Smooth muscle cell (in vitro differentiated cells): ENCODE results near the gene TOM1L2. TPM values are rescaled to one million over a fixed set of nuclear protein-coding genes. Genes with fewer than 3 reads are reported as not detected.

Experiments used
- DNase-seq: peaks from one replicate; lab custom pipeline; 2025; ENCODE audit not compliant: unreplicated experiment; lab: John Stamatoyannopoulos, UW
- H2AFZ ChIP-seq: fragments of 200-600 bp; sonication (generic); 2 replicates; pipeline ENCODE4 v1.6.0; 2016; ENCODE audit warnings: antibody characterized with exemption, low read depth, mild to moderate bottlenecking
- H3F3A ChIP-seq: fragments of 200-600 bp; sonication (generic); 2 replicates; pipeline ENCODE4 v1.6.0; 2017; ENCODE audit warnings: antibody characterized with exemption, low read depth
- H3K27ac ChIP-seq: fragments of 200-600 bp; sonication (generic); 2 replicates; pipeline ENCODE4 v1.5.1; 2016; ENCODE audit warnings: low read depth, mild to moderate bottlenecking
- H3K27me3 ChIP-seq: fragments of 200-600 bp; sonication (generic); 2 replicates; pipeline ENCODE4 v1.6.1; 2016; ENCODE audit warnings: low read depth, mild to moderate bottlenecking
- H3K36me3 ChIP-seq: fragments of 200-600 bp; sonication (generic); 2 replicates; pipeline ENCODE4 v1.5.1; 2016; ENCODE audit warnings: low read depth
- H3K4me1 ChIP-seq: fragments of 200-600 bp; sonication (generic); 2 replicates; pipeline ENCODE4 v1.5.1; 2016; ENCODE audit warnings: low read depth
- H3K4me2 ChIP-seq: fragments of 200-600 bp; sonication (generic); 2 replicates; pipeline ENCODE4 v1.6.0; 2016; ENCODE audit warnings: mild to moderate bottlenecking
- H3K4me3 ChIP-seq: fragments of 200-600 bp; sonication (generic); 2 replicates; pipeline ENCODE4 v1.5.1; 2016; ENCODE audit warnings: mild to moderate bottlenecking
- H3K79me2 ChIP-seq: fragments of 200-600 bp; sonication (generic); 2 replicates; pipeline ENCODE4 v1.6.0; 2016; ENCODE audit warnings: low read depth, mild to moderate bottlenecking
- H3K9ac ChIP-seq: fragments of 200-600 bp; sonication (generic); 2 replicates; pipeline ENCODE4 v1.6.0; 2016; ENCODE audit warnings: low read depth
- H3K9me3 ChIP-seq: fragments of 200-600 bp; sonication (generic); replicated peaks from 2 replicates; pipeline ENCODE4 v1.5.1; 2016; ENCODE audit warnings: low read depth
- H4K20me1 ChIP-seq: fragments of 200-600 bp; sonication (generic); 2 replicates; pipeline ENCODE4 v1.6.0; 2016; ENCODE audit warnings: low read depth
- WGBS: methylation state at CpG from one replicate; pipeline ENCODE4 v1.1.7; 2016; ENCODE audit warnings: low lambda C conversion rate; 5-methylcytosine and 5-hydroxymethylcytosine counted together
- polyA plus RNA-seq: library from polyadenylated mRNA; unstranded; fragments of >200 nt; fragmentation: Nextera tagmentation; extraction: Ambion mirVana; gene quantifications from 2 replicates; pipeline ENCODE4 v1.2.1, GENCODE V29; 2016
- total RNA-seq: library from RNA; depleted of rRNA; stranded (reverse); fragments of >200 nt; gene quantifications from 2 replicates; pipeline ENCODE4 v1.2.3, GENCODE V29; 2014
- TF ChIP-seq, protein P1 (sequence below): fragments of 200-600 bp; sonication (generic); IDR thresholded peaks from 2 replicates; pipeline ENCODE4 v1.5.1; 2017; ENCODE audit warnings: borderline replicate concordance, mild to moderate bottlenecking, antibody characterized with exemption; ENCODE audit not compliant: insufficient read depth, poor library complexity, severe bottlenecking

Gene TOM1L2
- total and polyA plus RNA-seq, 2 experiments from 2014 or later = 20.3 to 27.0 TPM

DNA sequence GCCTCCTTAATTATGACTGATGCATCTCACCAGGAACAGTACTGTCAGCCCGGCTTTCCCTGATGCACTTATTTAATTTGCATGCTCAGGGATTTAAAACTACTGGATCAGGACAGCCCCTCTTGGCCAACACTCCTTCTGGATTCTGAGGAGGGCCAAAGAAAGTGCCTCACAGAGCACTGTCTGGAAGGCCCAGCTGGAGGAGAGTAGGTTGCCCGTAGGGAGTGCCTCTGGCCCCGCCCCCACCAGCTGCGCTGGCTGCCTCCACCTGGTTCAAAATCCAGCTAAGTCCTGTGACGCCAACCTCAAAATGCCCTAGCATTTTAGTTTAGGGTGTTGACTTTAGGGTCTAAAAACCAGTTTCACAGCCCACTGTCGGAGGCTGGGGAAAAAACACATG is 86.0 kb downstream of the TOM1L2 start:
- Histone ChIP-seq H3K4me2 (no peak overlapping the region), H3K27ac (no peak overlapping the region), H3K36me3 (no peaks in the 10 kb centered on the region), H3K9me3 (no peaks in the 10 kb centered on the region), H4K20me1 (peaks cover 9% of the 10 kb centered on the region), H3K79me2 (no peaks in the 10 kb centered on the region), H3K4me3 (no peak overlapping the region), H3K27me3 (no peaks in the 10 kb centered on the region), H3K9ac (no peak overlapping the region), H3K4me1 (peaks cover 10% of the 10 kb centered on the region), H2AFZ (no peak overlapping the region), H3F3A (no peaks in the 10 kb centered on the region)
- WGBS = 89% methylated on average over 6 of the region's 6 CpGs
- TF ChIP-seq, protein P1, sequence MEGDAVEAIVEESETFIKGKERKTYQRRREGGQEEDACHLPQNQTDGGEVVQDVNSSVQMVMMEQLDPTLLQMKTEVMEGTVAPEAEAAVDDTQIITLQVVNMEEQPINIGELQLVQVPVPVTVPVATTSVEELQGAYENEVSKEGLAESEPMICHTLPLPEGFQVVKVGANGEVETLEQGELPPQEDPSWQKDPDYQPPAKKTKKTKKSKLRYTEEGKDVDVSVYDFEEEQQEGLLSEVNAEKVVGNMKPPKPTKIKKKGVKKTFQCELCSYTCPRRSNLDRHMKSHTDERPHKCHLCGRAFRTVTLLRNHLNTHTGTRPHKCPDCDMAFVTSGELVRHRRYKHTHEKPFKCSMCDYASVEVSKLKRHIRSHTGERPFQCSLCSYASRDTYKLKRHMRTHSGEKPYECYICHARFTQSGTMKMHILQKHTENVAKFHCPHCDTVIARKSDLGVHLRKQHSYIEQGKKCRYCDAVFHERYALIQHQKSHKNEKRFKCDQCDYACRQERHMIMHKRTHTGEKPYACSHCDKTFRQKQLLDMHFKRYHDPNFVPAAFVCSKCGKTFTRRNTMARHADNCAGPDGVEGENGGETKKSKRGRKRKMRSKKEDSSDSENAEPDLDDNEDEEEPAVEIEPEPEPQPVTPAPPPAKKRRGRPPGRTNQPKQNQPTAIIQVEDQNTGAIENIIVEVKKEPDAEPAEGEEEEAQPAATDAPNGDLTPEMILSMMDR = no peak
- no peak for DNase-seq

DNA sequence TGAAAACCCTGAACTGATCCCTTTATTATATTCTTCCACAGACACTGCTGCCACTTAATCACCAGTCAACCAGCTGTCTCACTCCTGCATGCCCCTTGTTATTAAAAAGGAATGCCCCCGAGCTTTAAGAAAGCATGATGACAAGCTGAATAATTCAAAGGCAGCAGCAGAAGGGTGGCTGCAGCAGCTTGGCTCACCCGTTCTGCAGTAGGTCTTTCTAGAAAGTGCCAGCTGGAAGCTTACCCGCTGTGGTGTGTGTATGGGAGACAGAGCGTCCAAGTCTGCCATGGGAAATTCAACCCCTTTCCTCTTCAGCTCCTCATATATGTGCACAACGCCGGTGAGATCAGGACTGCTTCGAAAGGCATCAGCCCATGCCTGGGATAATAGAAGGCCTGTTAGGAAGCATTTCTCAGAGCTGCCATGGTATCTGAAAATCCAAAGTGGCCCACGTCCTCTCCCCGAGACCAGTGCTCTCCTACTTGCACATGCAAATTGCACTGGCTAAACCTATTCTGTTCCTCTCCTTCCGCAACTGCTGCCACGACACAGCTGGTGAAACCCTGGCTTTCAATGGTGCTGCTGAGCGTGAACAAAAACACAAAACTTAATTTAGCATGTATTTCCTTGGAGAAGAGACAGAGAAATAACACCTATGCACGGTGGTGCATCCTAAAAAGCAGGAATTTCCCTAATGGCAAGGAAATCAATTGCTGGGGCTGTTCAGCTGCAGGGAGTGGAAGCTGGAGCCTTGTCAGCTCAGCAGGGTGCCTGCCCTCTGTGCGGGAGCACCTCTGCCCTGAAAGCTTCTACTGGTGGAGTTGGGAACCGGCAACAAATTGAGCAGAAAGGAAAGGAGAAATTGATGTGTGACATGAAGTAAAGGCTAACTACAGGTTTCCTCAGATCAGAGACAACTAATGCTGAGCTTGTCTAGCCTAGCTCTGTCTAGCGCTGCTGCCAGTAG is 87.5 kb downstream of the TOM1L2 start:
- Histone ChIP-seq H3K4me1 (peaks cover 10% of the 10 kb centered on the region), H3K4me3 (no peak overlapping the region), H3K27ac (no peak overlapping the region), H3K4me2 (no peak overlapping the region), H3F3A (no peaks in the 10 kb centered on the region), H3K9me3 (no peaks in the 10 kb centered on the region), H3K79me2 (no peaks in the 10 kb centered on the region), H3K27me3 (no peaks in the 10 kb centered on the region), H3K36me3 (no peaks in the 10 kb centered on the region), H4K20me1 (peaks cover 9% of the 10 kb centered on the region), H2AFZ (no peak overlapping the region), H3K9ac (no peak overlapping the region)
- no peak for DNase-seq
- 86% methylated on average over 16 of the region's 16 CpGs for WGBS
- TF ChIP-seq, protein P1 = no peak

DNA sequence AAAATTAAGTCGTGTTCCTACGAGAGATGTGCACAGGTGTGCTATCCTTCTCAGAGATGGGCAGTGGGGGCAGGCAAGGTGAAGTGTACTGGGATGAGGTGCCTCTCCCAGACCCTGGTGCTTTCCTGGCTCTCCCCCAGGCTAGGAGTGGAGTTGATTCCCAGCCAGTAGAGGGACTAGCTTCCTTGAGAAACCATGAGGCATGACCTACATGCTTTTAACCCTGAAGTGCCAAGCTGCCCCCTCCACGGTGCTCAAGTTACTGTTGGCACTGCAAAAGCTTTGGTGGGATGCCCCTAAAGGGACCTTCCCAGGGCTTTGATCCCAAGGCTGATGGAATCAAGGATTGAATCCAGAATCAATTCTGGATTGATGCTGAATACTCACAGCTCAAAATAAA is 88.4 kb downstream of the TOM1L2 start:
- Histone ChIP-seq H3K79me2 (no peaks in the 10 kb centered on the region), H3K4me1 (peaks cover 10% of the 10 kb centered on the region), H3K9me3 (no peaks in the 10 kb centered on the region), H3F3A (peaks cover 4% of the 10 kb centered on the region), H3K27me3 (no peaks in the 10 kb centered on the region), H2AFZ (no peak overlapping the region), H3K4me2 (no peak overlapping the region), H3K9ac (no peak overlapping the region), H3K27ac (no peak overlapping the region), H3K4me3 (no peak overlapping the region), H4K20me1 (peaks cover 9% of the 10 kb centered on the region), H3K36me3 (no peaks in the 10 kb centered on the region)
- WGBS = 95% methylated on average over 3 of the region's 3 CpGs
- TF ChIP-seq, protein P1 = no peak
- no peak for DNase-seq

DNA sequence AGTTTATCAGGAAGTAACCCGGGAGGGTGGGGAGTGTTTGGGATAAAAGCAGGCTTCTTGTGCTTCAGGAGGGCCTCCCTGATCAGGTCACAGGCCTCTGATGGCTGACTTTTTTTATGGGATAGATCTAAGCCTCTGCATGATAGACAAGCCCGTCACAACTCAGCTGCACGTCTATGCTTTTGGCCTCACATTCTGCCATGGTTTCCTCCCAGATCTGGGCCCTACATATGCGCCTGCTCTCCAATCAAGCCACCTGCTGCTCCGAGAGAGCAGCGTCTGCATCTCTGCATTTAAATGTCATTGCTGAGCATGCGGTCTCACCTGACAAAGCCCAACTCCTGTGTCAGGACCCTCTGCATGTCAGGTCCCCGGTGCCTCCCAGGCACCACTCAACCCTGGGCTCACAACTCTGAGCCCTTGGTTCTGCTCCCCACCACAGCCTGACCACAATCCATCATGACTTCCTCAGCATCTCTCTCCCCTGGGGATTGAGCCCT is 90.1 kb downstream of the TOM1L2 start:
- Histone ChIP-seq H3F3A (peaks cover 4% of the 10 kb centered on the region), H3K36me3 (no peaks in the 10 kb centered on the region), H3K9me3 (no peaks in the 10 kb centered on the region), H3K4me1 (peaks cover 17% of the 10 kb centered on the region), H3K9ac (no peak overlapping the region), H3K27me3 (no peaks in the 10 kb centered on the region), H3K27ac (no peak overlapping the region), H3K4me2 (no peak overlapping the region), H2AFZ (no peak overlapping the region), H4K20me1 (peaks cover 5% of the 10 kb centered on the region), H3K79me2 (no peaks in the 10 kb centered on the region), H3K4me3 (no peak overlapping the region)
- DNase-seq = no peak
- TF ChIP-seq, protein P1 = no peak
- 69% methylated on average over 8 of the region's 8 CpGs for WGBS
